Trophoblast cell (in vitro differentiated cells and primary cell): Measurements from ENCODE around the gene ITGA3.

Experiments
- DNase-seq, 2 donors: peaks; one replicate each; pipeline ENCODE4 v3.0.0-alpha.2; 2016
- H2AFZ ChIP-seq: 2 replicates; pipeline ENCODE4 v1.6.1; 2013; ENCODE audit warnings: low read length, moderate library complexity, mild to moderate bottlenecking; ENCODE audit not compliant: insufficient read depth, poor library complexity
- H2AK5ac ChIP-seq: 2 replicates; pipeline ENCODE4 v1.6.1; 2013; ENCODE audit warnings: mild to moderate bottlenecking, low read length
- H2BK120ac ChIP-seq: 2 replicates; pipeline ENCODE4 v1.6.1; 2013; ENCODE audit warnings: low read length, mild to moderate bottlenecking, moderate library complexity; ENCODE audit not compliant: insufficient read depth, poor library complexity
- H2BK12ac ChIP-seq: 2 replicates; pipeline ENCODE4 v1.6.1; 2013; ENCODE audit warnings: mild to moderate bottlenecking, low read length, moderate library complexity
- H2BK5ac ChIP-seq: 2 replicates; pipeline ENCODE4 v1.6.1; 2013; ENCODE audit warnings: low read length, low read depth, moderate library complexity, mild to moderate bottlenecking; ENCODE audit not compliant: poor library complexity
- H3K14ac ChIP-seq: 2 replicates; pipeline ENCODE4 v1.6.1; 2013; ENCODE audit warnings: mild to moderate bottlenecking, low read length
- H3K18ac ChIP-seq: 2 replicates; pipeline ENCODE4 v1.6.1; 2013; ENCODE audit warnings: mild to moderate bottlenecking, low read length
- H3K23ac ChIP-seq: 2 replicates; pipeline ENCODE4 v1.6.1; 2013; ENCODE audit warnings: low read length
- H3K27ac ChIP-seq: 2 replicates; pipeline ENCODE4 v1.5.1; 2013; ENCODE audit warnings: low read depth, mild to moderate bottlenecking, inconsistent platforms, low read length, moderate library complexity
- H3K27me3 ChIP-seq: 2 replicates; pipeline ENCODE4 v1.6.1; 2013; ENCODE audit warnings: inconsistent platforms, mild to moderate bottlenecking, low read length, moderate library complexity; ENCODE audit not compliant: insufficient read depth
- H3K36me3 ChIP-seq, 2 experiments: 1 replicate in 1 of 2; 2 replicates in 1 of 2; pipeline ENCODE4 v1.6.1; 2013; ENCODE audit warnings: low read length in 2 of 2, mild to moderate bottlenecking in 2 of 2, moderate library complexity in 1 of 2; ENCODE audit not compliant: insufficient read depth in 2 of 2, control insufficient read depth in 1 of 2
- H3K4ac ChIP-seq: 2 replicates; pipeline ENCODE4 v1.6.1; 2013; ENCODE audit warnings: low read depth, mild to moderate bottlenecking, low read length, moderate library complexity
- H3K4me1 ChIP-seq, 2 experiments: 1 replicate in 1 of 2; 2 replicates in 1 of 2; pipeline ENCODE4 v1.6.1; 2013; ENCODE audit warnings: low read length in 2 of 2, mild to moderate bottlenecking in 2 of 2, moderate library complexity in 1 of 2; ENCODE audit not compliant: insufficient read depth in 2 of 2, control insufficient read depth in 1 of 2
- H3K4me2 ChIP-seq: 2 replicates; pipeline ENCODE4 v1.6.1; 2013; ENCODE audit warnings: inconsistent platforms, mild to moderate bottlenecking, low read length, moderate library complexity
- H3K4me3 ChIP-seq: 2 replicates; pipeline ENCODE4 v1.5.1; 2013; ENCODE audit warnings: mild to moderate bottlenecking, low read depth, low read length, inconsistent platforms
- H3K79me1 ChIP-seq: one replicate; pipeline ENCODE4 v1.6.1; 2013; ENCODE audit warnings: low read length
- H3K79me2 ChIP-seq: 2 replicates; pipeline ENCODE4 v1.6.1; 2013; ENCODE audit warnings: low read length, mild to moderate bottlenecking; ENCODE audit not compliant: control insufficient read depth, insufficient read depth, poor library complexity
- H3K9ac ChIP-seq: 2 replicates; pipeline ENCODE4 v1.6.1; 2013; ENCODE audit warnings: mild to moderate bottlenecking, low read length
- H3K9me3 ChIP-seq: 2 replicates; pipeline ENCODE4 v1.6.1; 2013; ENCODE audit warnings: low read depth, mild to moderate bottlenecking, control low read depth, inconsistent platforms, low read length; ENCODE audit not compliant: insufficient read depth
- H4K12ac ChIP-seq: 2 replicates; pipeline ENCODE4 v1.6.1; 2013; ENCODE audit warnings: low read depth, mild to moderate bottlenecking, low read length, moderate library complexity
- H4K8ac ChIP-seq: 2 replicates; pipeline ENCODE4 v1.6.1; 2013; ENCODE audit warnings: low read depth, mild to moderate bottlenecking, low read length, moderate library complexity
- H4K91ac ChIP-seq: one replicate; pipeline ENCODE4 v1.6.1; 2013; ENCODE audit warnings: low read depth, mild to moderate bottlenecking, low read length, moderate library complexity
- WGBS: extraction: QIAGEN DNeasy Blood & Tissue Kit; methylation state at CpG from one replicate; pipeline ENCODE4 v1.1.7; 2013; ENCODE audit warnings: missing lambda C conversion rate; ENCODE audit not compliant: insufficient read length, insufficient coverage; ENCODE audit errors: extremely low coverage; 5-methylcytosine and 5-hydroxymethylcytosine counted together

The ITGA3 gene

GRCh38 chr17:50072925-50073324 lies 17.0 kb downstream of the ITGA3 start:
- no peak overlapping the region for H2BK120ac ChIP-seq
- H3K79me2 ChIP-seq: no peaks in the 10 kb centered on the region
- no peak overlapping the region for H4K12ac ChIP-seq
- no peaks in the 10 kb centered on the region for H3K9me3 ChIP-seq
- H2AK5ac ChIP-seq: no peak overlapping the region
- no peak overlapping the region for H3K27ac ChIP-seq
- H3K27me3 ChIP-seq: no peaks in the 10 kb centered on the region
- H3K4me1 ChIP-seq: no peaks in the 10 kb centered on the region
- no CpG with 5 or more reads among the region's 1 CpG for WGBS
- no peak overlapping the region for H2BK5ac ChIP-seq
- H3K14ac ChIP-seq: no peak overlapping the region
- no peak overlapping the region for H2BK12ac ChIP-seq
- H3K9ac ChIP-seq: no peak overlapping the region
- no peak overlapping the region for H2AFZ ChIP-seq
- peaks cover 76% of the 10 kb centered on the region in 2 experiments for H3K36me3 ChIP-seq
- no peak overlapping the region for H3K23ac ChIP-seq
- H4K8ac ChIP-seq: no peak overlapping the region
- no peak overlapping the region for H4K91ac ChIP-seq
- no peak overlapping the region for H3K18ac ChIP-seq
- no peak overlapping the region for H3K4me3 ChIP-seq
- no peak overlapping the region for H3K4me2 ChIP-seq
- no peak for DNase-seq
- H3K4ac ChIP-seq: no peak overlapping the region
- no peaks in the 10 kb centered on the region for H3K79me1 ChIP-seq

GRCh38 chr17:50074227-50074626 lies 18.3 kb downstream of the ITGA3 start:
- Histone ChIP-seq H3K4me1 (no peaks in the 10 kb centered on the region), H3K9me3 (no peaks in the 10 kb centered on the region), H3K79me2 (no peaks in the 10 kb centered on the region), H3K27ac (no peak overlapping the region), H2BK5ac (no peak overlapping the region), H3K4me2 (no peak overlapping the region), H4K12ac (no peak overlapping the region), H2AFZ (no peak overlapping the region), H4K91ac (no peak overlapping the region), H3K14ac (no peak overlapping the region), H3K9ac (no peak overlapping the region), H2BK120ac (no peak overlapping the region), H3K36me3 (peaks cover 79 to 82% of the 10 kb centered on the region in 2 experiments), H4K8ac (no peak overlapping the region), H2BK12ac (no peak overlapping the region), H3K4ac (no peak overlapping the region), H2AK5ac (no peak overlapping the region), H3K79me1 (no peaks in the 10 kb centered on the region), H3K18ac (no peak overlapping the region), H3K23ac (no peak overlapping the region), H3K27me3 (no peaks in the 10 kb centered on the region), H3K4me3 (no peak overlapping the region)
- no peak for DNase-seq
- no CpG with 5 or more reads among the region's 6 CpGs for WGBS

GRCh38 chr17:50075446-50076032 lies 19.6 kb downstream of the ITGA3 start:
- H3K36me3 ChIP-seq: peaks cover 85 to 88% of the 10 kb centered on the region in 2 experiments
- no peak overlapping the region for H3K9ac ChIP-seq
- no peaks in the 10 kb centered on the region for H3K79me2 ChIP-seq
- H3K14ac ChIP-seq: no peak overlapping the region
- no peak overlapping the region for H2AK5ac ChIP-seq
- no peak overlapping the region for H3K4me2 ChIP-seq
- DNase-seq: no peak
- H2AFZ ChIP-seq: no peak overlapping the region
- H4K12ac ChIP-seq: no peak overlapping the region
- no CpG with 5 or more reads among the region's 16 CpGs for WGBS
- H3K23ac ChIP-seq: no peak overlapping the region
- no peaks in the 10 kb centered on the region for H3K9me3 ChIP-seq
- H4K91ac ChIP-seq: no peak overlapping the region
- H3K27me3 ChIP-seq: no peaks in the 10 kb centered on the region
- H3K4me3 ChIP-seq: no peak overlapping the region
- no peak overlapping the region for H3K4ac ChIP-seq
- no peak overlapping the region for H2BK120ac ChIP-seq
- no peak overlapping the region for H3K27ac ChIP-seq
- no peak overlapping the region for H3K18ac ChIP-seq
- no peaks in the 10 kb centered on the region for H3K4me1 ChIP-seq
- H4K8ac ChIP-seq: no peak overlapping the region
- no peaks in the 10 kb centered on the region for H3K79me1 ChIP-seq
- H2BK12ac ChIP-seq: no peak overlapping the region
- no peak overlapping the region for H2BK5ac ChIP-seq

- no peak overlapping the region for H2AFZ ChIP-seq
- H3K79me2 ChIP-seq: no peaks in the 10 kb centered on the region
- peaks cover 86 to 88% of the 10 kb centered on the region in 2 experiments for H3K36me3 ChIP-seq
- no peaks in the 10 kb centered on the region for H3K79me1 ChIP-seq
- H2AK5ac ChIP-seq: no peak overlapping the region
- no peak overlapping the region for H2BK5ac ChIP-seq
- H3K9ac ChIP-seq: no peak overlapping the region
- H2BK12ac ChIP-seq: no peak overlapping the region
- H3K4me1 ChIP-seq: no peaks in the 10 kb centered on the region
- H4K91ac ChIP-seq: no peak overlapping the region
- H3K23ac ChIP-seq: no peak overlapping the region
- WGBS: no CpG with 5 or more reads among the region's 16 CpGs
- no peaks in the 10 kb centered on the region for H3K27me3 ChIP-seq
- H3K18ac ChIP-seq: no peak overlapping the region
- no peak overlapping the region for H3K4me2 ChIP-seq
- no peak overlapping the region for H4K12ac ChIP-seq
- DNase-seq: no peak
- H3K27ac ChIP-seq: no peak overlapping the region
- no peak overlapping the region for H4K8ac ChIP-seq
- no peak overlapping the region for H3K4ac ChIP-seq
- no peak overlapping the region for H3K14ac ChIP-seq
- H3K9me3 ChIP-seq: no peaks in the 10 kb centered on the region
- no peak overlapping the region for H2BK120ac ChIP-seq
- H3K4me3 ChIP-seq: no peak overlapping the region
Measured at GRCh38 chr17:50076221-50076590, 20.3 kb downstream of the ITGA3 start.
